NCI-H1694 (cell line): ENCODE results near the gene ALKBH1.
A peak's percentile ranks its signal among the peaks of the same experiment; 100 is the strongest.
"Not testable (repeated sequence)": the region's sequence is repeated elsewhere in the genome, so short reads cannot be mapped to it uniquely, and the experiment has no call there.

Experiments
- DNase-seq: peaks from one replicate; lab custom pipeline; 2025; lab: John Stamatoyannopoulos, UW

Gene ALKBH1

DNA sequence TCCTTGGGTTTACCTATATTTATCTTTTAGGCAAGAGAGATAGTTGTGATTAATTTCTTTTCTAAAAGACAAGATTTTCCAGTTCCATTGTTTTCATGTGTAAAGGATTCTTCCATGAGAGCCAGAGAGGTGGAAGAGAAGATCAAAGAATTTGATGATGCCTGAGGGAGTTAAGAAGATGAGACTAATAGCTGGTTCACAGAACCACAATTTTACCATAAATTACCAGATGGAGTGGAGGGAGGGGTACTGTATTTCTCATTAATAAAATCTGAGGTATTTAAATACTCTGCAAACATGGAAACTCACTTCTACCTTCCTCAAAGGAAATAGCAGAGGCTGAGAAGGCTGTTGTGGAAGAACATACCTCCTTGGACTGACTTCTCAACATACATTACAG, 34.6 kb downstream of the ALKBH1 start:
- DNase-seq: no peak

DNA sequence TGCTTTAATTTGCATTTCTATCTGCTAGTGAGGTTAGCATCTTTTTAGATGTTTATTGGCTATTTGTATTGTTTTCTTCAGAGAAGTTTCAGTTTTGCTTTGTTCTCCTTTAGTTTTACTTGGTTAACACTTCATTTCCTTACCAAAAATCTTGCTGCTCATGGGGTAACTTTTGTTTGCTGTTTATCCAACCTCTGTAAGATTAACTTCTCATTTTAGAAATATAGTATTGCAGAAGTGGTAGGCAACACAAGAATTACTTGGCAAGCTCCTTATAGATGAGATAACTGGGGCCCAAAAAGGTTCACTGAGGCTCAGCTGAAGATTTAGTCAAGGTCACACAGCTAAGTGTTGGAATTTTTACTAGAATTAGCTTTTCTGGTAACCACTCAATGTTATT, 40.5 kb downstream of the ALKBH1 start:
- no peak for DNase-seq

DNA sequence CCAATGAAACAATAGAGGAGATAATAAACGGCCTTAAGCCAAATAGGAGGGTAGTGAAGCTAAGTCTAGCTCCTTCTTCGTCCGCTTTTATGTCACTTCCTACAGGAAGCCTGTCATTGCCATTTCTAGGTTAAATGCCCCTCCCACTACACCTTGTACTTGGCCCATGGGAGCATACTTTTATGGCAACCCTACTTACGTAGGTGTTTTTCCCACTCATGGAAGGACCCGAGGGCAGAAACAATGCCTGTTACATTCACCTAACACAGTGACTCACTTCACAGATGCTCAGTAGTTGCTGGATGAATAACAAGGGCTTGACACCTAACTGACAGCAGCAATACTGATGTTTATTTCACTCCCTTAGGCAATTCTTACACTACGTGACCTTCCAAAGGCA, 44.5 kb downstream of the ALKBH1 start:
- DNase-seq: peak; percentile 33

DNA sequence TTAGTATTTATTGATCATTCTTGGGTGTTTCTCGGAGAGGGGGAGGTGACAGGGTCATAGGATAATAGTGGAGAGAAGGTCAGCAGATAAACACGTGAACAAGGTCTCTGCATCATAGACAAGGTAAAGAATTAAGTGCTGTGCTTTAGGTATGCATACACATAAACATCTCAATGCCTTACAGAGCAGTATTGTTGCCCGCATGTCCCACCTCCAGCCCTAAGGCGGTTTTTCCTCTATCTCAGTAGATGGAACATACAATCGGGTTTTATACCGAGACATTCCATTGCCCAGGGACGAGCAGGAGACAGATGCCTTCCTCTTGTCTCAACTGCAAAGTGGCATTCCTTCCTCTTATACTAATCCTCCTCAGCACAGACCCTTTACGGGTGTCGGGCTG, 46.3 kb downstream of the ALKBH1 start:
- not testable (repeated sequence) for DNase-seq

DNA sequence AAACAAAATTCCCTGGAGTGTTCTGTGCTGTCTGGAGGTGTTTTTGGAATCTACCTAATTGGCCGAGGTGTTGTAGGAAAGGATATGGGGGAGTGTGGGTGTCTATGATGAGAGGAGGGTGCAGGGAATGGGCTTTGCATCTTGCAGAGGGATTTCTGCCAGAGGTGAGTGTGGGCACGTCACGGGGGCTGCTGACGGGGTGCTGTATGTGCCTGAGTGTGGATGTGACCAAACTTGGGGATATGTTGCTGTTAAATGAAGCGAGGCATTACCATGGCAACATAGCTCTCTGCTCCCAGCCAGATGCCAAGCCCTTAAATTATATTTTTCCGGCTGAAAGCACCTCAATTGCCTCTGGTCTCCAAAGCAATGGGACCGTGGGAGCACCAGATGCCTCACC, 47.1 kb downstream of the ALKBH1 start:
- DNase-seq: peak; percentile 100

DNA sequence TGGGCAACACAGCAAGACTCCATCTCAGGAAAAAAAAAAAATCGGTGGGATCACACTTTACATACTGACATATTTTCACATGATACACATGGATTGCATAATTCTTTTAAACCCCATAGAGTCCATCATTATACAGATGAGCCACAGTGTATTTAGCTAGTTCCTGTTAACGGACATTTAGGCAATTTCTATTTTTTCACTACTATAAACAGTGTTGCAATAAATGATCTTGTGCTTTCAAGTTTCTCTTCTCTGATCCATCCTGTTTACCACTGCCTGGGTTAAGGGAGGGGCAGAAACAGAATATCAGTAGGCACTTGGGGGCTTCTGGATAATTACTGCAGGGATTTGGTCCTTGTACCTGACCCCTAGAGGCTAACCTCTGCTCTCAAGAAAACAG, 48.0 kb downstream of the ALKBH1 start:
- no peak for DNase-seq

DNA sequence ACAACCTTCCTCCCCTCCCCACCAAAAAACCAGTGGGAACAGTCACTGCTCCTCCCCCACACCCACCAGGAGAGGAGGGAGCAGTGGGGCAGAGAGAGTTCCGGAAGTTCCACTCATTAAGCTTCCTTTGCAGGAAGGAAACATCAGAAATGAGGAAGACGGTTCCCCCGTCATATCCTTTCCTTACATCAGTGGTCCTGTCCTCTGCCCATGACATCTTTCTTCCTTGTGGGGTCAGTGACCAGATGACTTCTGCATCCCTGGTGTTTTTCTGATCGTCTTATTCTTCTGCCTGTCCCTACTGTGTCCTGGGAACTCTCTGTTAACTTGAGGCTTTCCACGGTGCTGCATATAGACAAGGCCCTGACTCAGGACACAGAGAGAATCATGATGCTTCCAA, 50.5 kb downstream of the ALKBH1 start:
- no peak for DNase-seq

DNA sequence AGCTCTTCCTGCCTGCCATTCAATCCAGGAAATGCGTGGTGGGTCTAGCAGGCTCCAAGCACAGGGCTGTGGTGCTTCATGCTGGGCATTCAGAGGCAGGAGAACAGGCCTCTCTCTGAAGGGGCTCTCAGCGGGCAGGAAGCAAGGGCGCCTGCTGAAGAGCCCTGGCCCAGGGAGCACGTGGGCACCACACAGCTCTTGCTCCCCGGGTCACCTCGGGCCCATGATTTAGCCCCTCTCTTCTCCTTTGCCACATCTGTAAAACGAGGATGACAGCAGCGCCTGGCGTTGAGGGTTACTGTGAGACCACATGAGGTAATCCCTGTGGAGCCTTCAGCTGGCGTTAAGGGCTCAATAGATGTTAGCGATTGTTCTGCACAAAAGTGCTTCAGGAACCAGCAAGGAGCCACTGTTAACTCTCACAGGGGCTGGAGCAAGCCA, 53.8 kb downstream of the ALKBH1 start:
- no peak for DNase-seq

DNA sequence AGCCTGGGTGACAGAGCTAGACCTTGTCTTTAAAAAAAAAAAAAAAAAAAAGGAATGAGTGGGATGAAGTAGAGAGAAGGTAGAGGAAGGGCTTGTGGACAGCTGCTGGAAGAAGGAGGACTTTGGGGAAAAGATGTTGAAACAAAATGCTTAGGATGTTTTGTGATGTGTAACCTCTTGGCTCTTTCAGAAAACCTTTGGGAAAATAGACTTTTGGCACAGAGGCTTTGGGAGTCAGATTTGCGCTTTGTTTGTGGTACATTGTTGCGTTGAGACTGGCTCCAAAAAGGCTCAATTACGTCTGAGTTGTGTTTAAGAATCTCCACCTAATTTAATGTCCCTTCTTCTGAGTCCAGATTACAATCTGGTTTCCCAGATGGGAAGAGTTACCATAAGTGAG, 58.5 kb downstream of the ALKBH1 start:
- DNase-seq: no peak

DNA sequence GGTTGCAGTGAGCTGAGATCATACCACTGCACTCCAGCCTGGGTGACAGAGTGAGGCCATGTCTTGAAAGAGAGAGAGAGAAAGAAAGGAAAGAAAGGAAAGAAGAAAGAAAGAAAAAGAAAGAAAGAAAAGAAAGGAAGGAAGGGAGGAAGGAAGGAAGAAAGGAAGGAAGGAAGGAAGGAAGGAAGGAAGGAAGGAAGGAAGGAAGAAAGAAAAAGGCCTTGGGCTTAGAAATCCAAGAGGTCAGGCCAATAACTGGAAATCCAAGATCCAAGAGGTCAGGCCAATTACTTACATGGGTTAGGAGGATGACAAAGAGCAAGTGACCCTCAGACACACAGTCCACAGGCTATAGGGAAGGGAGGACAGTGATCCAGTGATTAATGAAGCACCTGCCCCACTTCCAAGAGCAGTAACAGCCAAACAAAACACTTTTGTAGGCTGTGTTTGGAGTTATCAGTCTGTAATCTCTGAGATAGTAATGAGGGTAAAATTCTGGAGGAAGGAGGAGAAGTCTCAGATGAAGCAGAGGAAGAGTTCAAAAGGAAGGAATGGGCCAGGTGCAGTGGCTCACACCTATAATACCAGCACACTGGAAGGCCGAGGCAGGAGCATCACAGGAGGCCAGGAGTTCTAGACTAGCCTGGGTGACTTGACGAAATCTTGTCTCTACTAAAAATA, 59.2 kb downstream of the ALKBH1 start:
- DNase-seq: no peak

DNA sequence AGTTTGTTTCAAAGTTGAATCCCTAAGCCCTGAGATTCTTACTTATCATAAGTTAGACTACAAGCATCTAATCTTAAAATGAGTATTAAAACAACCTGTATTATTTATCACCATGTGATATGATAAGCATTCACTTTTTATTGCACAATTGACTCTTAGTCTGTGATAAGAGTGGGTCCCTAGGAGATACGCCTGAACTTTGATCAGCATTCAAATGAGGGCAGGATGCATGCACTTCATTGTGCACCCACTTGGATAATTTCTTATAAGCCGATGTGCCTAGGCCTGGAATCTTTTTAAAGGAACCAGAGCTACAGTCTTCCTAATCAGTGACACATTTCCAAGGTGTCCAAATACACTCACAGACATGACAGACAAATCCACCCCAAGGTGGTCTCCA, 60.0 kb downstream of the ALKBH1 start:
- DNase-seq: no peak

DNA sequence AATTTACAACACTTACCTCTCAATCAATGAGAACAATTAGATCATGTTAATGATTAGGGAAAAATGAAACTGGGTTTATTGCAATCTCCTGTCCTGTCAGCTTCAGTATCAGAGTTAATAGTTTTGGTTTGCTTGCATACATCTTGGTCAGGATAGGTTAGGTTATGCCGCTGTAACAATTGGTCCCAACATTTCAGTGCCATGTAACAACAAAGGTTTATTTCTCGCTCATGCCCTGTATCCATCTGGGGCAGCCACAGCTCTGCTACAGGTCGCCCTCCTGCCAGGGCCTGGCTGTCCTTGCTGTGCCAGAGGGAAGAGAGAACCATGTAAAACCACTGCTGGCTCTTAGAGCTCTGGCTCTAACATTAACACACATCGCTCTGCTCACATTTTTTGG, 60.9 kb downstream of the ALKBH1 start:
- no peak for DNase-seq

DNA sequence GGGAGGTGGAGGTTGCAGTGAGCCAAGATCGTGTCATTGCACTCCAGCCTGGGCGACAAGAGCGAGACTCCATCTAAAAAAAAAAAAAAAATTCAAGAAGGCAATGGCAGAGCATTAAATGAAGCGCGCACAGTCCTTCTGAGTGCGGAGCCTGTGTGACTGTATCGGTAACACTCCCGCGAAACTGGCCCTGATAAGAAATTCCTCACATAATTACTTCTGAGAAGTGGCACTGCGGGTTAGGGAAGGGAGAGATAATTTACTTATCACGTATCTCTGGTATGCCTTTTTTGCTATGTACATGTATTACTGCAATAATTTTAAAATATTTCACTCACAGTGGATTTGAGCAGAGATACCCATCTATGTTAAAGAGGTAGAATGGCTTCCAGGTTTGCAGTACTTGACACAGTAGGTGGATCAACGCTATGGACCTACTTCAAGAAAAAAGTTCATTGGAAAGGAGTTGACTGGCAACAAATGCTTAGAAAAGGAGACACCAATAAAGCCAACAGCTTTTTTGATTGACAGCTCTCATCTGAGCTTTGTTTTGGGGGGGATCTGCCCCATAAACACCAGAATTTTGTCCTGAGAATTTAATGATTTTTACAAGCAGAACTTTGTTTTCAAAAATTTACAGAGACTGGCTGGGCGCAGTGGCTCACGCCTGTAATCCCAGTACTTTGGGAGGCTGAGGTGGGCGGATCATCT, 62.1 kb downstream of the ALKBH1 start:
- DNase-seq: no peak

DNA sequence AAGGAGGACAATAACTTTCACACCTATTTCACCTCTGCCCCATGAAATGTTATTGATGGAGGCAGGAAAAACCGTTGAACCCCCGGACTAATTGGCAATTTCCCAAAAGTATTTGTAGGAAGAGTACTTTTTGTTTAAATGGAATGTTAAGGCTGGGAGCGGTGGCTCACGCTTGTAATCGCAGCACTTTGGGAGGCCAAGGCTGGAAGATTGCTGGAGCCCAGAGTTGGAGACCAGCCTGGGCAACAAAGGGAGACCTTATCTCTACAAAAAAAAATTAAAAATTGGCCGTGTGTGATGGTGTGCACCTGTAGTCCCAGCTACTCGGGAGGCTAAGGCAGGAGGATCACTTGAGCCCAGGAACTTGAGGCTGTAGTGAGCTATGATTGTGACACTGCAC, 65.4 kb downstream of the ALKBH1 start:
- DNase-seq: no peak

DNA sequence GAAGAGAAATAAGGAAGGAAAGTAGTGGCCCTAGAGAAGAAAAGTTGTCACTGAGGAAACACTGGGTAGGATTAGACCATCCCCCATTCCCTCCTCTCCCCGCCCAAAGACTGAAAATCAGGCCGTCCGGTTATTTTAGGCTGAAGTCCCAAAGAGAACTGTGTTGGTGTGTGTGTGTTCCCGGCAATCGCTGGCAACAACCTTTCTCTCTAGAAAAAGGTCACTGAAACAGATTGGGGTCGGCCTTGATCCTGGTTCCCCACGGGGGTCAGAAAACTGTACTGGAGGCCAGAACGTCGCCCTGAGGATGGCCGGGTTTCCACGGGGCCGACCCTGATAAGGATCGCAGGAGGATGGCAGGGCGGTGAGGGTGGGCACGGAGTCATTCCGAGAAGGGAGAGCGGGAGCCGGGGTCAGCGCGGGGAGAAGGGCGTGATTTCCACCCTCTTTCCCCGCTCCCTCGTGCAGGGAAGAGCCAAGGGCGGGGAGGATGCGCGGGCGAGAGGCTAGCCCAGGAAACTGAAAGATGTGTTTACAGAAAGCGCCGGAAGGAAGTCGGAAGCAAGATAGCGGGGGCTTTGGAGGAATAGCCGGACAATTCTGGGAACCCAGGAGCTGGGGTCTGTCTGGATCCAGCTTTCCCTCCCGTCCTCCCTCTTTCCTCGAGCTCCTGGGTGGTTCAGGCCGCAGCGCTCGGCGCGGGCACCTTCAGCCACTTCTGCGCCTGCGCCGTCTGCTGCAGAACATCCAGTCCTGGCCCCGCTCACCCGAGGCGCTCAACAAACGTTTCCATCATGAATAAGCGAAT, 66.1 kb downstream of the ALKBH1 start:
- DNase-seq: no peak

DNA sequence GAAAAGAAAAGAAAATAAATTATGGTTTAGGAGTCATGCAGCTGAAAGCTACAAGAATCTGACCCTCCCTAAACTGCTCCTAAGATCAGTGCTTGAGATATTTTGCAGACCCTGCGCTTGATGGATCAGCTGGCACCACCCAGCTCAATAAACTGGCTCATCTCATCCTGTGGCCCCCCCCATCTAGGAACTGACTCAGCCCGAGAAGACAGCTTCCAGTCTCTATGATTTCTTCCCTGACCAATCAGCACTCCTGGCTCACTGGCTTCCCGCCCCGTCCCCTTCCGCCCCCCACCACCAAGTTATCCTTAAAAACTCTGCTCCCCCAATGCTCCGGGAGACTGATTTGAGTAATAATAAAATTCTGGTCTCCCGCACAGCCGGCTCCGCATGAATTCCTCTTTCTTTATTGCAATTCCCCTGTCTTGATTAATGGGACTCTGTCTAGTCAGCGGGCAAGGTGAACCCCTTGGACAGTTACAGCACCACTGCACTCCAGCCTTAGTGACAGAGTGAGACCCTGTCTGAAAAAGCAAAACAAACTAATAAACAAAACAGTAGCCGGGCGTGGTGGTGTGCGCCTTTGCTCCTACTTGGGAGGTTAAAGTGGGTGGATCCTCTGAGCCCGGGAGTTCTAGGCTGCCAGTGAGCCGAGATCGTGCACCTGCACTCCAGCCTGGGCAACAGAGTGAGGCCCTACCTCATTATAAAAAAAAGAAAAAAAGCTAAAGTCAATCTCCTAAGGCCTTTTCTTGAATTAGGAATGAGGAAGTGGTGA, 66.9 kb downstream of the ALKBH1 start:
- DNase-seq: no peak

DNA sequence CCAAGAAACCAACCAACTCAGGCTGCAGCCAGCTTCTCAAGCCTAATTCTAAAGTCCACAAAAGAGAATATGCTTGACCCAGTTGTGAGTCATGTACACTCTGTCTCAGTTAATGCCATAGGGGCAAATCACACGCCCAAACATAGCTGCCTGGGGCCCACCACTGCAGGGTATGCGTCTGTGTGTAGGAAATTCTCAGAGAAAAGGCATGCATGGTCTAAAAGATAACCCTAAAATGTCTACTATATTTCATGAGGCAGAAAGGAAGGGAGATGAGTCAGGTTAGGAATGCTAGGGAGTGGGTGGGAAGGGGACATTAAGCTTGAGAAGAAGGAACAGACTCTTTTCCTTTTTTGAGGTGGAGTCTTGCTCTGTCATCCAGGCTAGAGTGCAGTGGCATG, 69.1 kb downstream of the ALKBH1 start:
- DNase-seq: no peak

DNA sequence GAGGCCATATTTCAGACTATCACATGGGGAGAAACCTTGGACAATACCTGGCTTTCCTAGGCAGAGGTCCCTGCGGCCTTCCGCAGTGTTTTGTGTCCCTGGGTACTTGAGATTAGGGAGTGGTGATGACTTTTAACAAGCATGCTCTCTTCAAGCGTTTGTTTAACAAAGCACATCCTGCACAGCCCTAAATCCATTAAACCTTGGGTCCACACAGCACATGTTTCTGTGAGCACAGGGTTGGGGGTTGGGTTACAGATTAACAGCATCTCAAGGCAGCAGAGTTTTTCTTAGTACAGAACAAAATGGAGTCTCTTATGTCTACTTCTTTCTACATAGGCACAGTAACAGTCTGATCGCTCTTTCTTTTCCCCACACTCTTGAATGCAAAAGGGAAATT, 72.0 kb downstream of the ALKBH1 start:
- DNase-seq: not testable (repeated sequence)

DNA sequence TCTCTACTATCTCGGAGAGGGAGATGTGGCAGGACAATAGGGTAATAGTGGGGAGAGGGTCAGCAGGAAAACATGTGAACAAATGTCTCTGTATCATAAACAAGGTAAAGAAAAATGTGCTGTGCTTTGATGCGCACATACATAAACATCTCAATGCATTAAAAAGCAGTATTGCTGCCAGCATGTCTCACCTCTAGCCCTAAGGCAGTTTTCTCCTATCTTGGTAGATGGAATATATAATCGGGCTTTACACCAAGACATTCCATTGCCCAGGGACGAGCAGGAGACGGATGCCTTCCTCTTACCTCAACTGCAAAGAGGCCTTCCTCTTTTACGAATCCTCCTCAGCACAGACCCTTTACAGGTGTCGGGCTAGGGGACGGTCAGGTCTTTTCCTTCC, 72.4 kb downstream of the ALKBH1 start:
- DNase-seq: not testable (repeated sequence)

DNA sequence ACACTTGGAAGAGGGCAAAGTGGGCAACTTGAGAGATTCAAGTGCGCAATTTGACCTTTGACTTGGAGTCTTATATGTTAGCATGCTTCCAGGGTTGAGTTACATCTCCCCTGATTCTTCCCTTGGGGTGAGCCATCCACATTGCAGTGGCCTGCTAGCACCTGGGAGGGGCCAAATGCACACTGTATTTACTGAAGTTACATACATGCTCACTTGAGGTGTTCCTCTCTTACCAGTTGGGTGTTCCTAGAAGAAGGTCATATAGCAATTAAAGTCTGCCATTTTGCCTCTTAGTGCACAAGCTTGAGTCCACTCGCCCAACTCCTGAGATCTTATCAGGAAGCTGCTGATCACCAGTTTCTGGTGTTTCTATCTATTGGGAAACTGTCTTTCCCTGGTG, 77.7 kb downstream of the ALKBH1 start:
- DNase-seq: no peak

DNA sequence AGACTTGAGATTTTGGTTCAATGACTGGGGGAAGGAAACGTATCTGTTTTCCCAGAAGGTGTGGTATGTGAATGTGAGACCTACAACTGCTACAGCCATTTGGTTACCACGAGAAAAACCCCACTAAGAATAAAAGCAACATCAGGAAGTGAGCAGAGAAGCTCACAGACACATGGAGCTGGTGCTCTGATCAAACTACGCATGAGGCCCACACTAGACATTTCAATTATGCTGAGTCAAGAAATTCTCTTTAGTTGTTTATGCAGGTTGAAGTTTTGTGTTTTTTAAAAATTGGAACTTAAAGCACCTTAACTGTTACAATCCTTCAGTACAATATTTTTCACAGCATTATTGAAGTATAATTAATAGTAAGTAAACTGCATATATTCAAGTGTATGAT, 82.5 kb downstream of the ALKBH1 start:
- DNase-seq: no peak

DNA sequence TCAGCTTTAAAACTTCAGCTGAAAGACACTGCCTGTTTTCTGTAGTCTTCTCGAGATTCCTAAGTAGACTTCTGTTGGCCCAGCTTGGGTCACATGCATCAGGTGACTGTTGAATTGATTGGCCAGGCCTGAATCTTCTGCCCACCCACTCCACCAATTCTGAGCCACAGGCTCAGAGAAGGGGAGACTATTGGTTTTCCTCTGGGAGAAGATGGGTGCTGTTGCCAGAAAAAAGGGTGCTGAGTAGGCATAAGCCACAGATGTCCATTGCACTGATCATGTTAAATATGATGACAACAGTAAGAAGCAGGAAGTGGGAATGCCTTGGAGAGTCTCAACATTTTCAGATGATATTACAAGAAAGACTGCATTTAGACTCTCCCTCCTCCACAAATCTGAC, 84.6 kb downstream of the ALKBH1 start:
- DNase-seq: no peak
